Naive thymus-derived CD8-positive, alpha-beta T cell (primary cell): ENCODE measurements around the gene TMEM182. TPM values are rescaled to one million over a fixed set of nuclear protein-coding genes. Genes with fewer than 3 reads are reported as not detected.

Experiments used
- ATAC-seq, 2 donors: fragments of 150-1000 bp; cut with Tn5 transposase in 1 of 2; sonication (Bioruptor Pico), chemical (Tn5 transposase) in 1 of 2; 1 replicate in 1 of 2; 2 replicates in 1 of 2; pipeline ENCODE4 v1.10.0; 2021; ENCODE audit warnings: mild to moderate bottlenecking in 2 of 2, moderate library complexity in 2 of 2
- POLR2A ChIA-PET: fragments of 350-600 bp; sonication (Branson Sonifier 250); formaldehyde crosslinking; loops from one replicate; lab custom pipeline; 2021; ENCODE audit warnings: antibody characterized with exemption; lab: Charles Lee
- DNase-seq, 10 donors: peaks; one replicate each; pipeline versions ENCODE4 v3.0.0 to v3.0.0-alpha.2; 2020 to 2022
- H3K27ac Mint-ChIP-seq, 10 donors: one replicate each; pipeline ENCODE4 v1.8.0; 2020 to 2022; ENCODE audit warnings: mild to moderate bottlenecking in 10 of 10, mixed read lengths in 10 of 10, moderate library complexity in 4 of 10, inconsistent platforms in 1 of 10
- H3K27me3 Mint-ChIP-seq, 5 donors: one replicate each; pipeline ENCODE4 v1.8.0; 2021 to 2022; ENCODE audit warnings: mixed read lengths in 5 of 5
- H3K36me3 Mint-ChIP-seq, 3 donors: one replicate each; pipeline ENCODE4 v1.8.0; 2020 to 2022; ENCODE audit warnings: mixed read lengths in 3 of 3, mild to moderate bottlenecking in 2 of 3, inconsistent platforms in 1 of 3
- H3K4me1 Mint-ChIP-seq, 4 donors: one replicate each; pipeline ENCODE4 v1.8.0; 2021 to 2022; ENCODE audit warnings: mixed read lengths in 4 of 4
- H3K4me3 Mint-ChIP-seq, 10 donors: one replicate each; pipeline ENCODE4 v1.8.0; 2020 to 2022; ENCODE audit warnings: mild to moderate bottlenecking in 10 of 10, mixed read lengths in 10 of 10, moderate library complexity in 6 of 10, inconsistent platforms in 1 of 10
- H3K9me3 Mint-ChIP-seq, 9 donors: one replicate each; pipeline ENCODE4 v1.8.0; 2020 to 2022; ENCODE audit warnings: mixed read lengths in 9 of 9, mild to moderate bottlenecking in 3 of 9, inconsistent platforms in 1 of 9, moderate library complexity in 1 of 9
- polyA plus RNA-seq, 3 donors: library from polyadenylated mRNA; unstranded; fragments of 300-500 nt; fragmentation: Illumina TruSeq; gene quantifications; one replicate each; pipeline ENCODE4 v1.2.3, GENCODE V29; 2021
- total RNA-seq, 8 experiments: library from RNA in 2 of 8; stranded (reverse) in 2 of 8; gene quantifications; one replicate each; pipeline ENCODE4 v1.2.3 and lab custom pipeline; 2021 to 2026

The TMEM182 gene
- total and polyA plus RNA-seq, 5 experiments from 2014 or later: 3.2 to 7.2 (median 6.3) TPM

DNA sequence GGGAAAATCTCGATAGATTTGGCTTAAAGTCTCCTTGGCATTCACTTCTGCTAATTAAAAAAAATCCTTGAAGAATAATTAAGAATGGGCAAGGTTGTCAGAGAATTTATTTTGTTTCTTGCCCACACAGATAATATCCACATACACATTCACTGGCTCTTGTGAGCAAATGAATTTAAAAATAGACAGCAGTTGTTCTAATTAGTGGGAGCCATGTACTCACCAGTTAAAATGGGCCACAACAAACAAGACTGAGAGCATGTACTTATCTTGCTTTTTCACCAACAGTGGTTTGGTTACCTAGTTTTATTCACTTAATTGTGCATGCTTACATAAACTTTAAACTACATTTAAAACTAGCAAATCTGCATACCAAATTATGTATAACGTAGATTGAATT, 53.5 kb downstream of the TMEM182 start:
- no peak overlapping the region for H3K4me3 Mint-ChIP-seq
- H3K27ac Mint-ChIP-seq: no peak overlapping the region
- POLR2A ChIA-PET: no interaction called here
- ATAC-seq (no peak), DNase-seq (no peak)
- no peaks in the 10 kb centered on the region for H3K4me1 Mint-ChIP-seq
- H3K27me3 Mint-ChIP-seq: no peaks in the 10 kb centered on the region
- H3K9me3 Mint-ChIP-seq: no peaks in the 10 kb centered on the region
- peaks cover 5 to 35% (median 12%) of the 10 kb centered on the region in 3 donors for H3K36me3 Mint-ChIP-seq

DNA sequence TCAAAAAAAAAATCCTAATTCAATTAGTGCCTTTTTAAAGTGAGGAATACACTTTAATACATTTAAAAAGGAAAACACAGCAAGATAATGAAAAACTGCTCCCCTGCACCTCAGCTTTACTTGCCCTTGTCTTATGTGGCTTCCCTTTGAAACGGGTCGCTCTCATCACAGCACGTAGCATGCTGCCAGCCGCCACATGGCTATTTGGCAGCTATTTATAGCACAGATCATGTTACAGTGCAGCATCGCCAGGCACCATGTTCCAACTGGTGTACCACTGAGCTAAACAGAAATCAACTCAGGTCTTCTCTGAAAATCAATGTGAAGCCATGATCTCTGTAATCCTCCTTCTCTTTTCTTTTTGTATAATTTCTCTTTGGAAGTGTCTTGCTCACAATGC, 65.1 kb downstream of the TMEM182 start:
- no peak overlapping the region for H3K4me3 Mint-ChIP-seq
- DNase-seq (no peak), ATAC-seq (no peak)
- peaks cover 0 to 6% (median 2%) of the 10 kb centered on the region in 4 donors for H3K4me1 Mint-ChIP-seq
- no peaks in the 10 kb centered on the region for H3K9me3 Mint-ChIP-seq
- POLR2A ChIA-PET: no interaction called here
- no peak overlapping the region for H3K27ac Mint-ChIP-seq
- peaks cover 0 to 9% (median 0%) of the 10 kb centered on the region in 3 donors for H3K36me3 Mint-ChIP-seq
- H3K27me3 Mint-ChIP-seq: no peaks in the 10 kb centered on the region

DNA sequence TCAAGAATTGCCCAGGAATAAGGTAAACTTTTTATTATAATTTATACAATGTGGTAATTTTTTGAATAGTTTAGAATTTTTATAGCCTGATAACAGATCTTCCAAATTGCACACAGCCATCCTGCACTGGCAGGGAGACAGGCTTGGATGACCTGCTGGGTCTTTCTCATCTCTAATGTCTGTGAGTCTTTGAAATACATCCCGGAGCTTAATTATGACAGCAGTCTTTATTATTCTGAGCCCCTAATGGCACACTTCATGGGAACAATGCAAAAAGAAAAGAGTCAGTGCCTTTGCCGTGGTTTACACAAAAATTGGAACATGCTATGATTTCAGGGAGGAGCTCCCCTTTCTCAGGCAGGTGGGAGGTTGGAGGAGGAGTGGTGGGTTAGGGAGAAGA, 71.0 kb downstream of the TMEM182 start:
- Mint-ChIP-seq H3K4me3 (no peak overlapping the region), H3K9me3 (no peaks in the 10 kb centered on the region), H3K4me1 (no peaks in the 10 kb centered on the region), H3K27ac (no peak overlapping the region), H3K27me3 (no peaks in the 10 kb centered on the region), H3K36me3 (peaks cover 0 to 3% (median 0%) of the 10 kb centered on the region in 3 donors)
- no peak for DNase-seq
- no peak for ATAC-seq
- POLR2A ChIA-PET: no interaction called here

DNA sequence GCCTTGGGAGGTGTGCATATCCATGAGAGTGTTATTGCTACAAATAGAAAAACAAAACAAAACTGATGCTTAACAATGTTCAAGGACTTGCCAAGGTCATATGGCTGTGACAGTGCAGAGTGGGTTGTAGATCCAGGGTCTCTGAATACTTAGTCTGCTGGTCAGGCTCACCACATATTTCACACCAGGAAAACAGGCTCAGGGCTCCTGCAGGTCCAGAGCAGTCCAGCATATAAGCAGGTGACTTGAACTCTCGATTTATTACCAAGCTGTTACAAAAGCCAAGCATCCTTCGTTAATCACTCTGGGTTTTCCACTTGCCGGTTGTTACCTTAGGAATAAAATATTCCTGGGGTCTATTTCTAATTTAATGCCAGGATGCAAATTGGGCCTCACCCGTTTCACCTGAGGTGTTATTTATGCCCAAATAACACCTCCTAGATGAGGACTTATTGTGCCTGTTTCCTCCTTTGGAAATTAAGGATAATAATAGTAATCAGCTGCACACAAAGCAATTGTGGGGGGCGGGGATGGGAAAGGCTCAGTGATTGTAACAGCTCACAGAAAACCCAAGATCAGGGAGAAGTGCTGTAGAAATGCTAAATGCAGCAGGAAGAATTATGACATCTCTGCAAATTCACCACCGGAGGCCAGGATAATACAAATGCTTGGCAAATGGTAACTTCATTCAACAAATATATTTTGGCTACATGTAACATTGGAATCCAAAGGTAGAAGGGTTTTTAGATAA, 72.9 kb downstream of the TMEM182 start:
- H3K36me3 Mint-ChIP-seq: peaks cover 0 to 3% (median 0%) of the 10 kb centered on the region in 3 donors
- ATAC-seq (no peak), DNase-seq (no peak)
- POLR2A ChIA-PET: no interaction called here
- H3K27ac Mint-ChIP-seq: no peak overlapping the region
- peaks cover 0 to under 1% (median 0%) of the 10 kb centered on the region in 4 donors for H3K4me1 Mint-ChIP-seq
- no peak overlapping the region for H3K4me3 Mint-ChIP-seq
- H3K27me3 Mint-ChIP-seq: no peaks in the 10 kb centered on the region
- no peaks in the 10 kb centered on the region for H3K9me3 Mint-ChIP-seq

DNA sequence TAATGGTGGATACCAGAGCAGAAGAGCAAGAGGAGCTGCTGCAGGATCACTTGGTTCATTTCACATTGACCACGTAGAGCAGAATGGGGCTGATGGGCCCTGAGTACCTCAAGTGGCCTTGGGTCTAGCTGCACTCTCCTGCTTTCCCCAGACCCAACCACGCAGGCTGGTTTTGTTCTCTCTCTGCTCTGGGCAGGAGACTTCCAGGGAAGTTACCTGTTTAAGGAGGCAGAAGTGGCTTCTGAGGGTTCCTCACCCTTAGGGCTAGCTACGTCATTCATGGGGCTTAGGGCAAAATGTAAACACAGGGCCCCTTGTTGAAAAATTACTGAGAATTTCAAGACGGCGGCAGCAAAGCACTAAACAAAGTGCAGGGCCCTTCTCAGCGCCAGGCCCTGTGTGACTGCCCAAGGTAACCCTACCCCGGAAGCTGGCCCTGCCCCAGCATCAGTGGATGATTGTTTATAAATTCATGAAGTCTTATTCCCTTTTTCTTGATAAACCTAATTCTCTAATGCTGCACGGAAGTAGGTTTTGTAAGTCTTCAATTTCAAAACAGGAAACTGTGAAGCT, 75.9 kb downstream of the TMEM182 start:
- Mint-ChIP-seq H3K9me3 (no peaks in the 10 kb centered on the region), H3K36me3 (no peaks in the 10 kb centered on the region), H3K4me1 (peaks cover 0 to 2% (median 0%) of the 10 kb centered on the region in 4 donors)

DNA sequence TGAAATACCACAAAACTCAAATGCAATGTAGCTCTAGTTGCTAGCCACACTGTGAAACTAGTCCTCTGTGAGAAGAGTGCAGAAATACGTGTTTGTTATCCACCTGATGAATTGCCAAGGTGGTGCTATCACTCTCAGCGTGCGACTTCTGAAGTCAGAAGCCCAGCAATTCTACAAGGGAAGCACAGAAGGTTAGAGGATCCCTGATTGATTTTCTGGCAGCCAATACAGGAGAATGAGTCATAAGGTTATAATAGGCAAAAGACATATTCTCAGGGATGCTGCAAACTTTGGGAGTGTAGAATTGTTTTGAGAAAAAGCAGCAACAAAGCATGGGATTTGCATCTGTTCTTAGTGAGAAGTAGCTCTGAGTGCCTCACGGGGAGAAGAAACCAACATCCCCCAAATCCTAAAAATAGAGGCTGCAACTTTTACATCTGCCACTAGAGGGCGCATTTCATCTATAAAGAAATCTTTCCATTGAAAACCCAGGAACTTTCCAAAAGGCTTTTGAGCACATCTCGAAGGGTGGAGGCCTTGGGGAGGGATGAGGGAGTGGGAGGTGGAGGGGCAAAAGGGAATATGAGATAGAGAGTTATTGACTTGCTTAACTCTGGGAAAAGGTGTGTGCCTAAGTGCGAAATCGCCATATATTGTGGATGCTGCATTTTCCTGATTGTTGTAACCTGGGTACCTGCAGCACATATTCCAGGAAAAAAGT, 78.0 kb downstream of the TMEM182 start:
- Mint-ChIP-seq H3K9me3 (no peaks in the 10 kb centered on the region), H3K4me3 (no peak overlapping the region), H3K27me3 (peaks cover 0 to 2% (median 0%) of the 10 kb centered on the region in 5 donors), H3K4me1 (peaks cover 0 to 2% (median 0%) of the 10 kb centered on the region in 4 donors), H3K36me3 (no peaks in the 10 kb centered on the region), H3K27ac (no peak overlapping the region)
- POLR2A ChIA-PET: no interaction called here
- peak in 5 of 10 donors; percentile 18 to 36 (median 33) for DNase-seq
- no peak for ATAC-seq

More for the DNA sequence above, 75.9 kb downstream of the TMEM182 start:
- ATAC-seq (no peak), DNase-seq (no peak)
- no peak overlapping the region for H3K4me3 Mint-ChIP-seq
- H3K27ac Mint-ChIP-seq: no peak overlapping the region
- POLR2A ChIA-PET: no interaction called here
- H3K27me3 Mint-ChIP-seq: peaks cover 0 to 2% (median 0%) of the 10 kb centered on the region in 5 donors

DNA sequence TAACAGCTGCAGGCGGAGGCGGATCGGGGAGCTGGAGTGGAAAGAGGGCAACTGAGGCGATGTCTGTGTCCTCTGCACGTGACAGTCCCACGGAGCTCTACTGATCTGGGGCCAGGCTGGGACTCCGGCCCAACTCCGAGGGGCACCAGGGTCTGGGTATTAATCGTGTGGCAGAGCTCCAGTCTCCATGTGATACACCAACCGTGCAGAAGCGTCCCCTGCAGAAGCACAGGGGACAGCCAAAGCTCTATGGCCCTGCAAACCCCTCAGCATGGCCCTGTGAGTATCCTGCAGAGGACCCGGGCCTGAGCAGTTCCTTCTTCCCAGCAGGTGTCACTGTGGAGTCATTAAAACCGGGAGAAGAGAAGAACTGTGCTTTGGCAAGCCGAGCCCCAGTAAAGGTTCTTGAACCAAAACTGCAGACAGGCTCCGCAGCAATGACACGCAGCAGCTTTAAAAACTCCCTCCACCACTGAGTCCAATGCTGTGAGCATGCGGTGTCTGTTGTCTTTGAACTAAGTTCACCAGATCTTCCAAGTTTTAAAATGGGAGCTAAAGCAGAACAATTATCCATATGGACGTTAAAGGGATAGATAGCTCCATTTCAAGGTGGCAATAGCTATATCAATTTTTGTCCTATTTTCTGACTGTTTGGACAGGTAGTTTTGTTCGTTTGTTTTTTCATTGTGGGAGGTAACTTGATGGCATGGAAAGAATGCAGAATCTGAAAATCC, 79.4 kb downstream of the TMEM182 start:
- peaks cover 0 to 6% (median 2%) of the 10 kb centered on the region in 5 donors for H3K27me3 Mint-ChIP-seq
- no peak overlapping the region for H3K4me3 Mint-ChIP-seq
- H3K27ac Mint-ChIP-seq: no peak overlapping the region
- H3K36me3 Mint-ChIP-seq: peaks cover 0 to 2% (median 0%) of the 10 kb centered on the region in 3 donors
- H3K4me1 Mint-ChIP-seq: peaks cover 0 to 2% (median 0%) of the 10 kb centered on the region in 4 donors
- no peaks in the 10 kb centered on the region for H3K9me3 Mint-ChIP-seq
- POLR2A ChIA-PET: no interaction called here
- ATAC-seq (peak in 1 of 2 donors; percentile 22), DNase-seq (no peak)

DNA sequence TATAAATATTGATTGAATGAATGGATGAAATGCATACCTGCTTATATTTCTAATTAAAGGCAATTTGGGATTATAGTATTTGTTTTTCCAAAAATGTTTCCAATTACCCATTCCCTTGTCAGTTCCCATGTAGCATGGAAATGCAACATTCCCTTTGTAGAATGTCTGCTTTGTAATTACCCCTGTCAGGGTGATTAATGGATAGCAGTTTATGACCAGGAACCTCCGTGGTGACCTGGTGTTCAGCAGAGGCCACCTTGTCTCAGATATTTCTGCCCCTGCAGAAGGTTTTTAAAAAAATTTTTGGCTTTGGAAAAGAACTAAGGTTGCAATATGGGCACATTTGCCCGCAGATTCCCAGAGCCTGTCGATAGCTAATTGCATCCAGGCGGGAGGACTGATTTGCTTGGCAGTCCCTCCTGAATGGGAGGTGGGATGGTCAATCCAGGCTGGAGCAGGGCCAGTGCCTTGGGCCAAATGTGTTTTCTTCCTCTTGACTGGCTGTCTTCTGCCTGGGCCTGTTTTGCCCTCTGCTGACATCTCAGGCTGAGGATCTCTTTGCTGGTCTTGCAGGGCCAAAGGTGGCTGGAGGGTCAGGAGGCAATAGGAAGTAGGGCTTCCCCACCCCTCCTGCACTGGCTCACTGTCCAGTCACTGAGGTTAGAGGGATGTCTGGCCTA, 82.1 kb downstream of the TMEM182 start:
- Mint-ChIP-seq H3K36me3 (peaks cover 0 to 2% (median 0%) of the 10 kb centered on the region in 3 donors), H3K4me1 (peaks cover 0 to 2% (median 0%) of the 10 kb centered on the region in 4 donors), H3K27me3 (peaks cover 5 to 15% (median 13%) of the 10 kb centered on the region in 5 donors), H3K9me3 (no peaks in the 10 kb centered on the region), H3K27ac (no peak overlapping the region), H3K4me3 (no peak overlapping the region)
- DNase-seq (no peak), ATAC-seq (no peak)
- POLR2A ChIA-PET: no interaction called here

DNA sequence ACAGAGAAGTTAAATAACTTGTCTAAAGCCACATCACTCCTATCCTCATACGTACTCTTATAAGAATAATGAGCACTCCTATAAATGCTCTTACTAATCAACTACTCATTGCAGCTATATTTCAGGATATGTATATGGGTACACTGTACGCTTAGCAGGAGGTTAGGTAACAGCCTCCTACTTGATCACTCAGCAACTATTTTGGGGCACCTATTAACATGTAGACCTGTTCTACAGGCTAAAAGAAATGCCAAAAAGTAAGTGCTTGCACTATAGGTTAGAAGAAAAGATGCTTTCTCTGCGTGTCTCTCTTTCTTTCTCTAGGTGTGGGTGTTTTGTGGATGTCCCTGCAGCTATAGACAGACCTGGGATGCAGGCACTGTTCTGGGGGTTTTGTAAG, 83.1 kb downstream of the TMEM182 start:
- DNase-seq (no peak), ATAC-seq (no peak)
- Mint-ChIP-seq H3K4me3 (no peak overlapping the region), H3K27ac (no peak overlapping the region), H3K27me3 (peaks cover 7 to 18% (median 13%) of the 10 kb centered on the region in 5 donors), H3K9me3 (no peaks in the 10 kb centered on the region), H3K36me3 (peaks cover 0 to 2% (median 0%) of the 10 kb centered on the region in 3 donors), H3K4me1 (no peaks in the 10 kb centered on the region)
- POLR2A ChIA-PET: no interaction called here

DNA sequence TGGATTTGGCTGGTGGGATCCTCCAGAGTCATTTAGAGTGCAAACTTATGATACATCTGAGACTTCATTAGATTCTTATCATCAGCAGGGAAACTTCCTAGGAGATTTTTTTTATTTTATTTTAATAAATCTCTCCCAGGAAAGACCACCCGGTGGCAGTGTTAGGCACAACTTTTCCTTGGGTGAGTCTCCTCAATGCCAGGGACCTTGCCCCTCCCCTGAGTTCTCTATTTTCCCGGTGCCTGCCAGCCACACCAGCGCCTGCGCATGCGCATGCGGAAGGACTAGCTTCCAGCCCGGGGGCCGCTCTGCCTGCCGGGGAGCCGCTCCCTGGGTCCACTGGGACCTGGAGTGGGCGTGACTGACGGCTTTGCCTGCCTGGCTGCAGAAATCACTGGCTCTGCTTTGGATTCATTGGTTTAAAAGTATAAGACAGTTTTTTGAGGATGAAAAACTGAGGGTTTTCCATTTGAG, 86.6 kb downstream of the TMEM182 start:
- no peaks in the 10 kb centered on the region for H3K4me1 Mint-ChIP-seq
- ATAC-seq (no peak), DNase-seq (no peak)
- H3K27me3 Mint-ChIP-seq: peaks cover 5 to 18% (median 13%) of the 10 kb centered on the region in 5 donors
- peaks cover 0 to 15% (median 5%) of the 10 kb centered on the region in 9 donors for H3K9me3 Mint-ChIP-seq
- H3K36me3 Mint-ChIP-seq: peaks cover 0 to 8% (median 6%) of the 10 kb centered on the region in 3 donors
- H3K27ac Mint-ChIP-seq: no peak overlapping the region
- POLR2A ChIA-PET: no interaction called here
- H3K4me3 Mint-ChIP-seq: no peak overlapping the region

DNA sequence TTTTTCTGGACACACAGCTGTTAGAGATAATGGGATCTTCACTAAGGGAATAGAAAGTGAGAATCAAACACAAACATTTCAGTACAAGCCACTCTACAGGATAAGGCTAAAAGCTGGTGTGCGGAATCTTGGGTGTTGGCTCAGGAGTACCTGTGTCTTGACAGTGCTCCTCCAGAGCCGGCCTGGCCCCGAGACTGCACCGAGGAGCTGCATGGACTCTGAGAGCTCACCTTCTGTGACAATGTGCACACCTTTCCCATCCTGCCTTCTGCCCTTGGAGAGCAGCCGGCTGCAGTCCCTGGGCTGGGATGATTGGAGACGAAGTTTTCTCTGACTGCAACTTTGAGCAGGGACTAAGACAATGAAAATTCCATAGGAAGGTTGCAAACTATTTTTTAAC, 89.1 kb downstream of the TMEM182 start:
- no peak overlapping the region for H3K27ac Mint-ChIP-seq
- ATAC-seq: no peak
- POLR2A ChIA-PET: no interaction called here
- no peak for DNase-seq
- peaks cover 0 to 23% (median 10%) of the 10 kb centered on the region in 9 donors for H3K9me3 Mint-ChIP-seq
- H3K27me3 Mint-ChIP-seq: peaks cover 8 to 18% (median 12%) of the 10 kb centered on the region in 5 donors
- H3K36me3 Mint-ChIP-seq: peaks cover 2 to 18% (median 17%) of the 10 kb centered on the region in 3 donors
- no peaks in the 10 kb centered on the region for H3K4me1 Mint-ChIP-seq
- no peak overlapping the region for H3K4me3 Mint-ChIP-seq

DNA sequence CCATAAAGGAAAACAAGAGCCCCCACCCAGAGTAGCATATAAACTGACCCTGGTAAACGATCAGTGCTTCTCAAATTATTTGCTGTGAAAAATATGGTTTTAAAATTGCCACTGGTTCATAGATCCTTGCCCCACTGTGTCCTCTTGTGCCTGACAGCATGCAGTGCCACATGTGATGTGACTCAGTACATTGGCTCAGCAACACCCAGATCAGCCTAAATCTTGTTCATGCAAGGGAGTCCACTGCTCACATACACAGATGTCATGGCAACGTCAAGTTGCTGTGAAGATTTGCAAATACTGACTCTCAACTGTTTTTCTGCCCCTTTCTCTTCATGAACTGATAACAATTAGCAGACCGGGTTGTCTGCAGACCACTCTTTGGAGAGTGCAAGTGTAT, 91.0 kb downstream of the TMEM182 start:
- no peaks in the 10 kb centered on the region for H3K4me1 Mint-ChIP-seq
- no peak overlapping the region for H3K27ac Mint-ChIP-seq
- ATAC-seq (no peak), DNase-seq (no peak)
- POLR2A ChIA-PET: no interaction called here
- H3K4me3 Mint-ChIP-seq: no peak overlapping the region
- peaks cover 2 to 24% (median 17%) of the 10 kb centered on the region in 3 donors for H3K36me3 Mint-ChIP-seq
- H3K27me3 Mint-ChIP-seq: peaks cover 5 to 13% (median 8%) of the 10 kb centered on the region in 5 donors
- H3K9me3 Mint-ChIP-seq: peaks cover 0 to 31% (median 10%) of the 10 kb centered on the region in 9 donors
